Erythroblast (primary cell): Measurements from ENCODE around the gene ZNF697.

ENCODE experiments used
- GATA1 ChIP-seq: IDR thresholded peaks from 2 replicates; pipeline ENCODE4 v1.6.1; 2011; ENCODE audit warnings: low read depth, mild to moderate bottlenecking, control low read depth, low read length, moderate library complexity
- POLR2A ChIP-seq: IDR thresholded peaks from 2 replicates; pipeline ENCODE4 v1.6.1; 2011; ENCODE audit warnings: mild to moderate bottlenecking, low read length

DNA sequence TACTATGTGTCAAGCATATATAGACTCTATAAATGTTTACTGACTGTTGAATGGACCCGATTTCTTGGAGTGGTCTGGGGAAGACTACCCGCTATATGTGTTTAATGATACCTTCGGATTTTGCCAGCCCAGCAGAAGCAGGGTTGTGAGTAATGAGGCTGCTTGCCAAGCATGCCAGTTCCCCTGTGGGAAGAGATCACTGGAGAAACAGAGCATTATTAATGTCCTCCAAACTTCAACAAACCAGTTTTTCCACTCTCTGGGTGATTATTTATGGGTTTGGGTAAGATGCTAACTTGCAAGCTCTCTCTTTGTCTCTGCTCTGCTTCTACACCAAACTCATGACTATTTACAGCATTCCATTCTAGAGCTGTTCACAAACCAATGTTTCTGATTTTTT, 38.6 kb upstream of the ZNF697 start:
- TF ChIP-seq POLR2A (no peak), GATA1 (no peak)
